Liver (tissue), 9 donors: ENCODE results near the gene CFAP68. TPM values are rescaled to one million over a fixed set of nuclear protein-coding genes. Genes with fewer than 3 reads are reported as not detected.

Experiments used
- DNase-seq: peaks from one replicate; pipeline ENCODE4 v3.0.0-alpha.2; 2017; ENCODE audit warnings: low spot score
- H3K27ac ChIP-seq, 2 donors: one replicate each; pipeline ENCODE4 v1.7.0; 2013; ENCODE audit warnings: inconsistent platforms in 2 of 2, low read length in 2 of 2, control low read depth in 1 of 2, low read depth in 1 of 2, mild to moderate bottlenecking in 1 of 2
- H3K27me3 ChIP-seq, 4 donors: one replicate each; pipeline versions ENCODE4 v1.6.1 to v1.7.0; 2013; ENCODE audit warnings: low read length in 3 of 4, inconsistent platforms in 1 of 4, mild to moderate bottlenecking in 1 of 4, moderate library complexity in 1 of 4; ENCODE audit not compliant: control insufficient read depth in 4 of 4, insufficient read depth in 4 of 4
- H3K36me3 ChIP-seq, 4 donors: one replicate each; pipeline versions ENCODE4 v1.6.1 to v1.7.0; 2013; ENCODE audit warnings: low read length in 3 of 4, mild to moderate bottlenecking in 3 of 4, low read depth in 1 of 4, moderate library complexity in 1 of 4; ENCODE audit not compliant: control insufficient read depth in 4 of 4, insufficient read depth in 3 of 4
- H3K4me1 ChIP-seq, 4 donors: one replicate each; pipeline versions ENCODE4 v1.6.1 to v1.7.0; 2013; ENCODE audit warnings: low read length in 3 of 4, mild to moderate bottlenecking in 3 of 4, moderate library complexity in 1 of 4; ENCODE audit not compliant: control insufficient read depth in 4 of 4, insufficient read depth in 4 of 4
- H3K4me3 ChIP-seq, 3 donors: one replicate each; pipeline versions ENCODE4 v1.6.1 to v1.7.0; 2013; ENCODE audit warnings: low read length in 3 of 3, control low read depth in 1 of 3, low read depth in 1 of 3, mild to moderate bottlenecking in 1 of 3
- H3K9ac ChIP-seq, 2 donors: one replicate each; pipeline ENCODE4 v1.7.0; 2013; ENCODE audit warnings: low read length in 2 of 2, mild to moderate bottlenecking in 2 of 2, moderate library complexity in 2 of 2, control low read depth in 1 of 2, low read depth in 1 of 2
- H3K9me3 ChIP-seq, 4 donors: one replicate each; pipeline versions ENCODE4 v1.6.1 to v1.7.0; 2013; ENCODE audit warnings: low read length in 3 of 4; ENCODE audit not compliant: control insufficient read depth in 4 of 4
- ATF3 ChIP-seq: IDR thresholded peaks from 2 replicates; pipeline ENCODE4 v1.6.1; 2016; ENCODE audit warnings: antibody characterized with exemption
- CTCF ChIP-seq: fragments of 150-350 bp; IDR thresholded peaks from 2 replicates; pipeline ENCODE4 v1.5.1; 2017; ENCODE audit warnings: improper control_type of control experiment, low read depth, low read length; ENCODE audit not compliant: missing input control
- EGR1 ChIP-seq, 2 donors: IDR thresholded peaks; 2 replicates each; pipeline ENCODE4 v1.6.1; 2016 to 2018; ENCODE audit warnings: antibody characterized with exemption in 2 of 2, low read depth in 2 of 2
- FOXA1 ChIP-seq: IDR thresholded peaks from 2 replicates; pipeline ENCODE4 v1.6.1; 2016; ENCODE audit warnings: antibody characterized with exemption
- FOXA2 ChIP-seq: IDR thresholded peaks from 2 replicates; pipeline ENCODE4 v1.6.1; 2016; ENCODE audit warnings: antibody characterized with exemption
- GABPA ChIP-seq, 2 donors: IDR thresholded peaks in 1 of 2; conservative IDR thresholded peaks in 1 of 2; 2 replicates each; pipeline ENCODE4 v1.6.1; 2016; ENCODE audit warnings: antibody characterized with exemption in 2 of 2, mild to moderate bottlenecking in 1 of 2, moderate library complexity in 1 of 2
- HNF4A ChIP-seq, 2 donors: conservative IDR thresholded peaks; 2 replicates each; pipeline ENCODE4 v1.6.1; 2016; ENCODE audit warnings: antibody characterized with exemption in 2 of 2, mild to moderate bottlenecking in 2 of 2
- HNF4G ChIP-seq: IDR thresholded peaks from 2 replicates; pipeline ENCODE4 v1.6.1; 2016; ENCODE audit warnings: antibody characterized with exemption
- JUND ChIP-seq, 2 donors: IDR thresholded peaks; 2 replicates each; pipeline ENCODE4 v1.6.1; 2016; ENCODE audit warnings: antibody characterized with exemption in 2 of 2
- MAX ChIP-seq: IDR thresholded peaks from 2 replicates; pipeline ENCODE4 v1.6.1; 2016; ENCODE audit warnings: antibody characterized with exemption
- NR2F2 ChIP-seq: IDR thresholded peaks from 2 replicates; pipeline ENCODE4 v1.6.1; 2016; ENCODE audit warnings: antibody characterized with exemption
- RAD21 ChIP-seq, 2 donors: IDR thresholded peaks; 2 replicates each; pipeline ENCODE4 v1.6.1; 2016; ENCODE audit warnings: antibody characterized with exemption in 2 of 2, mild to moderate bottlenecking in 2 of 2
- REST ChIP-seq: IDR thresholded peaks from 2 replicates; pipeline ENCODE4 v1.6.1; 2016; ENCODE audit warnings: antibody characterized with exemption, mild to moderate bottlenecking
- RXRA ChIP-seq, 2 donors: IDR thresholded peaks; 2 replicates each; pipeline ENCODE4 v1.6.1; 2017 to 2018; ENCODE audit warnings: antibody characterized with exemption in 2 of 2, mild to moderate bottlenecking in 1 of 2
- SP1 ChIP-seq: IDR thresholded peaks from 2 replicates; pipeline ENCODE4 v1.6.1; 2018; ENCODE audit warnings: antibody characterized with exemption, mild to moderate bottlenecking
- TAF1 ChIP-seq: conservative IDR thresholded peaks from 2 replicates; pipeline ENCODE4 v1.6.1; 2016; ENCODE audit warnings: antibody characterized with exemption, mild to moderate bottlenecking
- YY1 ChIP-seq: IDR thresholded peaks from 2 replicates; pipeline ENCODE4 v1.6.1; 2016; ENCODE audit warnings: antibody characterized with exemption, mild to moderate bottlenecking
- ZBTB33 ChIP-seq: IDR thresholded peaks from 2 replicates; pipeline ENCODE4 v1.6.1; 2016; ENCODE audit warnings: antibody characterized with exemption
- WGBS: extraction: QIAGEN DNeasy Blood & Tissue Kit; methylation state at CpG from one replicate; pipeline ENCODE4 v1.1.7; 2013; 5-methylcytosine and 5-hydroxymethylcytosine counted together
- polyA plus RNA-seq, 2 donors: library from polyadenylated mRNA; stranded (reverse) in 1 of 2; unstranded in 1 of 2; fragments of 200-250 nt in 1 of 2; fragments of >200 nt in 1 of 2; fragmentation: Nextera tagmentation in 1 of 2; extraction: Ambion mirVana in 1 of 2; gene quantifications; one replicate each; pipeline versions ENCODE4 v1.2.1 to v1.2.3, GENCODE V29; 2013 to 2015
- total RNA-seq, 2 donors: library from RNA; depleted of rRNA; stranded (reverse); fragments of >200 nt; gene quantifications; one replicate each; pipeline ENCODE4 v1.2.3, GENCODE V29; 2014
- donor health status: healthy.
- donor health status: healthy.
- donor health status: healthy.
- donor health status: healthy.
- donor health status: healthy.

Gene CFAP68
- total and polyA plus RNA-seq, 4 donors = 6.2 to 27.8 (median 13.8) TPM

GRCh38 chr11:111851067-111851466 is 28.3 kb upstream of the CFAP68 start:
- Histone ChIP-seq H3K36me3 (peaks cover 2 to 18% (median 8%) of the 10 kb centered on the region in 4 donors), H3K9me3 (no peaks in the 10 kb centered on the region), H3K4me1 (peaks cover 0 to 5% (median 3%) of the 10 kb centered on the region in 4 donors), H3K9ac (no peak overlapping the region), H3K4me3 (no peak overlapping the region), H3K27me3 (no peaks in the 10 kb centered on the region), H3K27ac (no peak overlapping the region)
- WGBS = 58% methylated on average over 8 of the region's 8 CpGs
- no peak for TF ChIP-seq ZBTB33
- TF ChIP-seq RAD21 (IDR thresholded peaks at IDR 0.05) = no peak
- TF ChIP-seq EGR1 (IDR thresholded peaks at IDR 0.05; ENCODE audit: low read depth in 2 of 2) = no peak
- no peak for TF ChIP-seq MAX
- no peak for TF ChIP-seq FOXA1
- TF ChIP-seq HNF4A (conservative IDR thresholded peaks at IDR 0.05) = no peak
- TF ChIP-seq HNF4G = no peak
- TF ChIP-seq ATF3 = no peak
- DNase-seq = no peak

GRCh38 chr11:111851636-111852035 is 27.7 kb upstream of the CFAP68 start:
- Histone ChIP-seq H3K4me1 (peaks cover 0 to 5% (median 3%) of the 10 kb centered on the region in 4 donors), H3K27me3 (no peaks in the 10 kb centered on the region), H3K9ac (no peak overlapping the region), H3K4me3 (no peak overlapping the region), H3K27ac (no peak overlapping the region), H3K36me3 (peaks cover 2 to 18% (median 8%) of the 10 kb centered on the region in 4 donors), H3K9me3 (no peaks in the 10 kb centered on the region)
- TF ChIP-seq HNF4A (conservative IDR thresholded peaks at IDR 0.05) (no peak), REST (no peak), RXRA (IDR thresholded peaks at IDR 0.05) (no peak), YY1 (no peak), TAF1 (no peak), EGR1 (IDR thresholded peaks at IDR 0.05; ENCODE audit: low read depth in 2 of 2) (no peak), ZBTB33 (no peak), FOXA2 (no peak), JUND (IDR thresholded peaks at IDR 0.05) (no peak), NR2F2 (no peak), RAD21 (IDR thresholded peaks at IDR 0.05) (peak; percentile 77 to 81), HNF4G (no peak), FOXA1 (no peak), MAX (no peak), SP1 (no peak), GABPA (IDR thresholded peaks at IDR 0.05 in 1 of 2, conservative IDR thresholded peaks at IDR 0.05 in 1 of 2) (no peak), CTCF (peak; percentile 43)
- DNase-seq = no peak
